ENCODE data around the gene NR1D1. TPM values are rescaled to one million over a fixed set of nuclear protein-coding genes. Genes with fewer than 3 reads are reported as not detected.

NR1D1 gene
- total RNA-seq, 1 experiment from 2014 or later: 63.7 TPM

- intact Hi-C loops (cut with micrococcal nuclease): no loop called here
- RAD21 ChIA-PET (ENCODE audit: low non-redundant PET in 1 of 2, low total read pairs in 2 of 2, uncharacterized antibody in 2 of 2, unreplicated experiment in 2 of 2): no interaction called here
- POLR2A ChIA-PET: no interaction called here
- no peak overlapping the region for H3K27ac ChIP-seq (ENCODE audit: low read depth, low read length)
- peaks cover 41 to 48% of the 10 kb centered on the region in 2 experiments for H3K4me1 ChIP-seq (ENCODE audit: control insufficient read depth in 1 of 2, insufficient read depth in 2 of 2, low read length in 2 of 2)
- no peaks in the 10 kb centered on the region for H3K9me2 ChIP-seq (ENCODE audit: insufficient read depth)
- H3K9me3 ChIP-seq (ENCODE audit: control insufficient read depth in 1 of 2, insufficient read depth in 1 of 2, low read depth in 1 of 2, low read length in 2 of 2): no peaks in the 10 kb centered on the region
- H3K27me3 ChIP-seq (ENCODE audit: insufficient read depth, low read length): no peaks in the 10 kb centered on the region
- no peak overlapping the region for H2AFZ ChIP-seq (ENCODE audit: low read depth, low read length, poor library complexity, severe bottlenecking)
- no peaks in the 10 kb centered on the region for H4K20me1 ChIP-seq (ENCODE audit: insufficient read depth)
- no TSS peak for BruUV-seq (replicated peaks)
- no peak overlapping the region for H3K4me3 ChIP-seq (replicated peaks in 1 of 2; ENCODE audit: low read depth in 1 of 2, low read length in 2 of 2)
- no peaks in the 10 kb centered on the region for H3K79me2 ChIP-seq (ENCODE audit: insufficient read depth, low read length)
- no peaks in the 10 kb centered on the region for H3K36me3 ChIP-seq (ENCODE audit: control insufficient read depth in 1 of 2, insufficient read depth in 2 of 2, low read length in 2 of 2)
- H3K4me2 ChIP-seq (ENCODE audit: low read length): no peak overlapping the region
- H3K9ac ChIP-seq (ENCODE audit: low read length): no peak overlapping the region
- no peak for ATAC-seq
- CTCF ChIA-PET: interaction anchor here (1.8 to 2.7 kb wide), 5 partner anchors 8 to 22 kb away, joined by 7 to 36 read pairs (median 9); no protein-coding TSS in a partner anchor
- no peak for TF ChIP-seq FOSL1 (IDR thresholded peaks at IDR 0.05; ENCODE audit: low read depth)
- no peak for TF ChIP-seq SP1 (IDR thresholded peaks at IDR 0.05; ENCODE audit: low read depth)
- TF ChIP-seq EZH2 (IDR thresholded peaks at IDR 0.05): no peak
- no peak for TF ChIP-seq CBX3 (IDR thresholded peaks at IDR 0.05; ENCODE audit: low read depth)
- no peak for TF ChIP-seq RAD21 (IDR thresholded peaks at IDR 0.05; ENCODE audit: low read depth)
- TF ChIP-seq EZH2phosphoT487 (IDR thresholded peaks at IDR 0.05; ENCODE audit: borderline replicate concordance): no peak
- no peak for TF ChIP-seq POLR2AphosphoS5 (IDR thresholded peaks at IDR 0.05; ENCODE audit: low read depth, low read length)
- TF ChIP-seq ZBTB33 (IDR thresholded peaks at IDR 0.05; ENCODE audit: extremely low read depth, insufficient replicate concordance, low read length): no peak
- no peak for TF ChIP-seq ATF3 (IDR thresholded peaks at IDR 0.05)
- no peak for TF ChIP-seq YY1 (IDR thresholded peaks at IDR 0.05; ENCODE audit: extremely low read depth, insufficient replicate concordance, low read depth, low read length)
- no peak for TF ChIP-seq POLR2A (IDR thresholded peaks at IDR 0.05; ENCODE audit: borderline replicate concordance, extremely low read depth, insufficient read depth, insufficient read length)
- DNase-seq (ENCODE audit: low read depth, low spot score): no peak
Observed at GRCh38 chr17:40076591-40076990, 23.8 kb downstream of the NR1D1 start.
